PFSK-1 (cell line): ENCODE results near the gene SAMD14.

Source experiments
- POLR2AphosphoS5 ChIP-seq: IDR thresholded peaks from 2 replicates; pipeline ENCODE4 v1.6.1; 2012; ENCODE audit warnings: low read depth, mild to moderate bottlenecking, control low read depth, low read length, moderate library complexity
- TAF1 ChIP-seq: IDR thresholded peaks from 2 replicates; pipeline ENCODE4 v1.6.1; 2012; ENCODE audit warnings: low read length, control low read depth, borderline replicate concordance; ENCODE audit not compliant: insufficient read depth

DNA sequence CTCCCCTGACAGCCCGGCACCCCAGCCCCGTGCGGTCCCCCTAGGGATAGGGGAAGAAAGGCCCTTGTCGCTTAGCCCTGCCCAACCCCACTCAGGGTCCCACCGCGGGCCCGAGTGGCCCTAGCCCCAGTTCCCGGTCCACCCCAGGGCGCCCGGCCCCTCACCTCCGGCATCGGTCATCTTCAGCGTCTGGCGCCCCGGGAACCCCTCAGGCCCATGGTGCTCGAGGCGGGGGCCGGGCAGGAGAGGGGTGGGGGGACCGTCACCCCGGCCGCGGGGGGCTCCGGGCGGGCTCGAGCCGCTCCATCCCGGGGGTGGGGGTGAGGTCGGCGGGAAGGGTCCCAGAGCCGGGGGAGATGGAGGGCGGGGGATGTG, 620 bp downstream of the SAMD14 start:
- TF ChIP-seq POLR2AphosphoS5, result no peak
- TF ChIP-seq TAF1, result no peak
